GM10847 (cell line): ENCODE data around the gene SOX6.

Source experiments
- POLR2A ChIP-seq: IDR thresholded peaks from 2 replicates; pipeline ENCODE4 v1.6.1; 2011; ENCODE audit not compliant: insufficient read length; ENCODE audit errors: extremely low read depth

Gene SOX6

GRCh38 chr11:16049611-16050010 lies 306.7 kb downstream of the SOX6 start:
- TF ChIP-seq POLR2A, result no peak

GRCh38 chr11:16047073-16047472 lies 309.3 kb downstream of the SOX6 start:
- TF ChIP-seq POLR2A, result no peak

GRCh38 chr11:16043617-16044016 lies 312.7 kb downstream of the SOX6 start:
- TF ChIP-seq POLR2A, result no peak

GRCh38 chr11:16041207-16041606 lies 315.1 kb downstream of the SOX6 start:
- no peak for TF ChIP-seq POLR2A

DNA sequence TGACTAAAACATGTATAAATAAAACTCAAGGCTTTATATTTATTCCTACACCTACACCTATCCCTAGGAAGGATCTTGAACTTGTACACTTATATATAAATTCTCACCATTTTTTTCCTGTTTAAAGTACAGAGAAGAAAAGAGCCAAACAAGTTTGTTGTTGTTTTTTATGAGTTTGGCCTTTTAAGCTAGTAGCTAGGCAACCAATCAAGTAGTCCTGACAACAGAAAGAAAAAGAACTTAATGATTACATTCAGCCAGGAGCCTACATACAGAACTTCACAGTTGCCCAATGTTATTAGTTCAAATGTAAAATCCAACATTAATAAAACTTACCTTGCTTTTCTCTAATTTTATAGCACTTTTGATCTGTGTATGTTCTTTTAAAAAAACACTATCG lies 316.2 kb downstream of the SOX6 start:
- TF ChIP-seq POLR2A, result no peak

GRCh38 chr11:16037179-16037578 lies 319.2 kb downstream of the SOX6 start:
- no peak for TF ChIP-seq POLR2A

DNA sequence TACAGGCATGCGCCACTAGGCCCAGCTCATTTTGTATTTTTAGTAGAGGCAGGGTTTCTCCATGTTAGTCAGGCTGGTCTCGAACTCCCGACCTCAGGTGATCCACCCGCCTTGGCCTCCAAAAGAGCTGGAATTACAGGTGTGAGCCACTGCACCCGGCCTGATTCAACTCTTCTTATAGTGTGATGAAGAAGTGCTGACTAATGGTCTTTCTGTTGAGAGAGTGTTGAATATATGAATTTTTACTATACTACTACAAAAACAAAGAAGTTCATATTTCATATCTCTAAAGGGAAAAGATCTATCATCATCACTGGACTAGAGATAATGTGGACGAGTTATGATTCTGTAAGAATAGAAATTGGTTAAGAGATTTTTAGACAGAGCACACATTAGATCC lies 320.1 kb downstream of the SOX6 start:
- no peak for TF ChIP-seq POLR2A

DNA sequence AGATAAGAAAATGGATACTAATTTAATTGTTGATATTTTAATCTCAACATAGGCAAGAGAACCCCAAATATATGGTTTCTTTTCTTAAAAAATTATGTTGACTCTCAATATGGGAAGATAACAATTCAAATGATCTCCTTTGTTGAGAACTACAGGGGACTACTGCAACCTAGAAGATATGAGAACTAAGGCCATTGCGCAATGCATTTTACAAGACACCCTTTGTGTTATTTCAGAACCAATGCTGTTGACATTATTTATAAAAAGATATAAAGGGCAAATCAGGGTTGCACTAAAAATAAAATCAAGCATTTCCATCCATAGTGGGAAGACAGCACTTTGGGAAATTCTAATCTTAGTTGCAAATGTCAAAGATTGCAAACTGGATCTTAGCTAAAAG lies 322.3 kb downstream of the SOX6 start:
- no peak for TF ChIP-seq POLR2A

GRCh38 chr11:16032974-16033373 lies 323.4 kb downstream of the SOX6 start:
- no peak for TF ChIP-seq POLR2A

DNA sequence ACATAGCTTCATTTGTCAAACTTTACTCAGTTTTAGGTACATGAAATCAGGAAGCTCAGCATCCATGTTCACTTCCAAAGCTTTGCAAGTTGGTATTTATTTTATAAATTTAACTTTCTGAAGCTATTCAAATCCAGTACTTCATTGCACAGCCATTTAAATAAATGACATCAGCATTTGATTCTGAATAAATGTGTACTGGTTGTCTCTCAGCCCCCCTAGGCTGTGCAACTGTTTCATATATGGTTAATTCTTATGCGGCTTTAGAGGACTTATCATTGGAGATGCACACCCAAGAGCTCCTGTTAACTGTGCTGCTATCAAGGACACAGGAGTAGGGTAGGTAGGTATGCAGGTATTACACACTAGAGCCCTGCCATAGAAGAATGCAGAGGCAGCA lies 325.1 kb downstream of the SOX6 start:
- no peak for TF ChIP-seq POLR2A

- no peak for TF ChIP-seq POLR2A
These were observed 325.7 kb downstream of the SOX6 start for GRCh38 chr11:16030664-16031063.

DNA sequence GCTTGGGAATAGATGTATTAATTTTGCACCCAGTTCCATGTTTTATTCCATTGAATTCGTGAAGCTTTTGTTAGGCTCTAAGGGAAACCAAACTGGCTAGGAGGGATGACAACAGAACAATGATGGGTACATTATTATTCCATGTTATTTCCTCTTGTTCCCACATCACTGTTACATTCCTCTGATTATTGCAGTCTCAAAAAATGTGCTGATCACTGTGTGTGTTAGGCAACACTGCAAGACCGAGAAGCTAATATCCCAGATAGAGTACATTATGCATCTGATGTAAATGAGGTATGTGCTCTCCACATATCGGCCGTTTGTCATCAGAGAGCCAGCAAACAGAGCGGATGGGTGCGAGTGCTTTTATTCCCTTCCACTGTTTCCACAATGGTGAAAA lies 327.9 kb downstream of the SOX6 start:
- TF ChIP-seq POLR2A, result no peak

DNA sequence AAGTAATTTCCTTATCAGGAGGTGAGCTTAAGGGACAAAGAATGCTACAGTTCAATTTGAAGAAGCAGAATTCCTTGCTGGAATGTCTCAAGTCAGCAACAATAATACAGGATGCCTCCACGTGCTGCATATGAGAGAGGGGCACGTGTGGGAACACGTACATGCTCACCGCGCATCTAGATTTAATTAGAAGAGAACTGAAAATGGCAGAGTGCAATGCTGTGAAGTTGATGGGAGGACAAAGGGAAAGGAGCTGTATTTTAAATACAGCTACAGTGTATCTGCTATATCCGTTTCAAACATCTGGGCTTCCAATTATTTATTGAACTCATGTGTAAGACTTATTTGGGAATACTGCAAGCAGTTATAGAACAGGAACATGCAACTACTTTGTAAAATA lies 328.7 kb downstream of the SOX6 start:
- TF ChIP-seq POLR2A, result no peak

- no peak for TF ChIP-seq POLR2A
These were observed 329.5 kb downstream of the SOX6 start for GRCh38 chr11:16026849-16027248.

GRCh38 chr11:16018931-16019330 lies 337.4 kb downstream of the SOX6 start:
- no peak for TF ChIP-seq POLR2A

DNA sequence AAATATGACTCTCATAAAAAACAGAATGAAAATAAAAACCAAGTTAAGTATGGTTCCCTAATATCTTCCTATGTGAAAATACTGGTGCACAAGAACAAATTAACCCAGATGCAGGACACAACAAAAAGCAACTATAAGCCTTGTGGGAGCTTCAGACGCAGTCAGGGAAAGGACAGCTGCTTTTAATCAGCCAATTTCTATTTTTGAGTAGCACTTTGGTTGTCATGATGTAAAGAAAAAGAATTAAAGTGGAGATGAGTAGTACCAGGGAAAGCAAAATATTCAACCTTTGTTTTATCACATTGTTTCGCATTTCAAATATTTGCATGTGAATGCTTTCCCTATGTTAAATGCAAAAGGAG lies 339.9 kb downstream of the SOX6 start:
- no peak for TF ChIP-seq POLR2A

DNA sequence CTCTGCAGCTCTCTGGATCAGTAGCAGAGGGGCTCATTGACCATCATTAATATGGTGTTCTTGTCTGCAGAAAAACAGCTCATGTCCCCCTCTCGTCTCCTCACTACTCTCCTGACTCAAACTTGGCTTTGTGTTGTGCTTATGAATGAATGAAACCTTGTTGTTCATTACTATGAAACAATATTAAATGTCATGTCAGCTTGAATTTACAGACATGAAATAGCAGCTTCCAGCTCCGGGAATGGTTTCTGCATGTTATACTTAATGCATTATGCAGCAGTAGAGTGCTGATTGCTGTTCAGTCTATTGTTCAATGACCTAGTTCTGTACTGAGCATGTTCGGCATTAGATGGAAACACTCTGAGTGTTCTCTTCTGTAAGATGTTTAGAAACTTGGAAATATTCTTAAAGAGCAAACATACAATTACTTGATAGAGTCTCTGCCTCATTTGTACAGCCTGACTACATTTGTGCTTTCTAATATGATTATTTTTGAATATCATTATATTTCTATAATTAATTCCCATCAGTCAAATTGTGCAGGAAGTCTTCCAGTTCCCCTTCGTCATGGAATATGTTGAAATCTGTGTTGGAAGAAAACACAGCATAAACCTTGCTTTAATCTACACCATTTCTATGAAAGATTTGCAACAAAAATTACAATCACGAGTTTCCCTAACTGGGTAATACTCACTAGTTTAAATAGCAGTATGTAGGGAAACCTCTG lies 340.4 kb downstream of the SOX6 start:
- TF ChIP-seq POLR2A, result no peak
